MM.1S (cell line): Measurements from ENCODE around the gene HCST.

ENCODE experiments used
- CTCF ChIP-seq: fragments of 300-600 bp; sonication (generic); IDR thresholded peaks from 2 replicates; pipeline ENCODE4 v1.5.1; 2016; ENCODE audit warnings: antibody characterized with exemption, low read length, mixed read lengths
- EZH2 ChIP-seq: fragments of 300-600 bp; sonication (generic); optimal IDR thresholded peaks from 2 replicates; pipeline ENCODE3; 2017; ENCODE audit warnings: low read depth, mild to moderate bottlenecking, antibody characterized with exemption, low read length, mixed read lengths
- EZH2phosphoT487 ChIP-seq: fragments of 300-600 bp; sonication (generic); IDR thresholded peaks from 2 replicates; pipeline ENCODE4 v1.6.1; 2018; ENCODE audit warnings: antibody characterized with exemption, low read length

- no peak for TF ChIP-seq CTCF
- TF ChIP-seq EZH2: no peak
- TF ChIP-seq EZH2phosphoT487: no peak
Measured at GRCh38 chr19:35897706-35898451, 4.5 kb upstream of the HCST start.
